Gastrocnemius medialis (tissue), 4 donors: ENCODE results near the gene ZNF511.

Experiments used
- CTCF ChIP-seq, 5 experiments: fragments of 450-650 bp in 3 of 5; fragments of 200-600 bp in 2 of 5; sonication (generic) in 2 of 5; IDR thresholded peaks in 4 of 5; conservative IDR thresholded peaks in 1 of 5; 1 replicate in 4 of 5; 2 replicates in 1 of 5; pipeline ENCODE4 v1.5.1; 2016 to 2019; ENCODE audit warnings: antibody characterized with exemption in 5 of 5, mild to moderate bottlenecking in 3 of 5, moderate library complexity in 3 of 5
- POLR2A ChIP-seq, 2 donors: fragments of 450-650 bp; IDR thresholded peaks; one replicate each; pipeline ENCODE4 v1.6.1; 2017; ENCODE audit warnings: antibody characterized with exemption in 2 of 2, mild to moderate bottlenecking in 2 of 2, moderate library complexity in 2 of 2

- no peak for TF ChIP-seq POLR2A (IDR thresholded peaks at IDR 0.05)
- no peak for TF ChIP-seq CTCF (IDR thresholded peaks at IDR 0.05 in 4 of 5, conservative IDR thresholded peaks at IDR 0.05 in 1 of 5)
These were observed 27.4 kb downstream of the ZNF511 start for GRCh38 chr10:133336118-133336576.
